Stimulated activated CD8-positive, alpha-beta memory T cell treated with anti-CD3 and anti-CD28 coated beads, Interleukin-7, amount 100 ng/mL, for 24 hours (primary cell): ENCODE results near the gene AP5B1.
A peak's percentile ranks its signal among the peaks of the same experiment; 100 is the strongest.
"Not testable (repeated sequence)": the region's sequence is repeated elsewhere in the genome, so short reads cannot be mapped to it uniquely, and the experiment has no call there.

Source experiments
- DNase-seq: peaks from one replicate; pipeline ENCODE4 v3.0.0-alpha.2; 2020; ENCODE audit warnings: low read depth

AP5B1 gene

GRCh38 chr11:65786008-65786785 lies 5.4 kb upstream of the AP5B1 start:
- DNase-seq: no peak

GRCh38 chr11:65785319-65786007 lies 4.7 kb upstream of the AP5B1 start:
- DNase-seq: no peak

GRCh38 chr11:65782816-65783228 lies 2.0 kb upstream of the AP5B1 start:
- DNase-seq: no peak

- no peak for DNase-seq
Measured at GRCh38 chr11:65781962-65782815, 1.4 kb upstream of the AP5B1 start.

GRCh38 chr11:65781152-65781961 lies 581 bp upstream of the AP5B1 start:
- DNase-seq: no peak

GRCh38 chr11:65779919-65780769 lies 632 bp downstream of the AP5B1 start:
- DNase-seq: peak; percentile 61

- no peak for DNase-seq
Measured at GRCh38 chr11:65779669-65779918, 1.2 kb downstream of the AP5B1 start.

GRCh38 chr11:65778901-65779668 lies 1.7 kb downstream of the AP5B1 start:
- no peak for DNase-seq

- no peak for DNase-seq
Measured at GRCh38 chr11:65778431-65778900, 2.3 kb downstream of the AP5B1 start.

- no peak for DNase-seq
Measured at GRCh38 chr11:65777821-65778361, 2.9 kb downstream of the AP5B1 start.

- DNase-seq: no peak
Measured at GRCh38 chr11:65777241-65777640, 3.5 kb downstream of the AP5B1 start.

GRCh38 chr11:65776710-65777141 lies 4.0 kb downstream of the AP5B1 start:
- DNase-seq: no peak

- DNase-seq: no peak
Measured at GRCh38 chr11:65776196-65776595, 4.6 kb downstream of the AP5B1 start.

- no peak for DNase-seq
Measured at GRCh38 chr11:65774525-65775306, 6.1 kb downstream of the AP5B1 start.

GRCh38 chr11:65773784-65774411 lies 6.9 kb downstream of the AP5B1 start:
- no peak for DNase-seq

GRCh38 chr11:65771589-65772112 lies 9.1 kb downstream of the AP5B1 start:
- no peak for DNase-seq

- no peak for DNase-seq
Measured at GRCh38 chr11:65770951-65771567, 9.7 kb downstream of the AP5B1 start.

- not testable (repeated sequence) for DNase-seq
Measured at GRCh38 chr11:65767806-65768205, 13.0 kb downstream of the AP5B1 start.
